Stimulated activated CD4-positive, alpha-beta T cell treated with anti-CD3 and anti-CD28 coated beads, Interleukin-2, amount 100 ng/mL, for 24 hours (primary cell): Measurements from ENCODE around the gene USP17L21.
"Not testable (repeated sequence)": the region's sequence is repeated elsewhere in the genome, so short reads cannot be mapped to it uniquely, and the experiment has no call there.

Experiments used
- DNase-seq, 2 donors: peaks; one replicate each; pipeline ENCODE4 v3.0.0-alpha.2; 2020

The USP17L21 gene, protein sequence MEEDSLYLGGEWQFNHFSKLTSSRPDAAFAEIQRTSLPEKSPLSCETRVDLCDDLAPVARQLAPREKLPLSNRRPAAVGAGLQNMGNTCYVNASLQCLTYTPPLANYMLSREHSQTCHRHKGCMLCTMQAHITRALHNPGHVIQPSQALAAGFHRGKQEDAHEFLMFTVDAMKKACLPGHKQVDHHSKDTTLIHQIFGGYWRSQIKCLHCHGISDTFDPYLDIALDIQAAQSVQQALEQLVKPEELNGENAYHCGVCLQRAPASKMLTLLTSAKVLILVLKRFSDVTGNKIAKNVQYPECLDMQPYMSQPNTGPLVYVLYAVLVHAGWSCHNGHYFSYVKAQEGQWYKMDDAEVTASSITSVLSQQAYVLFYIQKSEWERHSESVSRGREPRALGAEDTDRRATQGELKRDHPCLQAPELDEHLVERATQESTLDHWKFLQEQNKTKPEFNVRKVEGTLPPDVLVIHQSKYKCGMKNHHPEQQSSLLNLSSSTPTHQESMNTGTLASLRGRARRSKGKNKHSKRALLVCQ

DNA sequence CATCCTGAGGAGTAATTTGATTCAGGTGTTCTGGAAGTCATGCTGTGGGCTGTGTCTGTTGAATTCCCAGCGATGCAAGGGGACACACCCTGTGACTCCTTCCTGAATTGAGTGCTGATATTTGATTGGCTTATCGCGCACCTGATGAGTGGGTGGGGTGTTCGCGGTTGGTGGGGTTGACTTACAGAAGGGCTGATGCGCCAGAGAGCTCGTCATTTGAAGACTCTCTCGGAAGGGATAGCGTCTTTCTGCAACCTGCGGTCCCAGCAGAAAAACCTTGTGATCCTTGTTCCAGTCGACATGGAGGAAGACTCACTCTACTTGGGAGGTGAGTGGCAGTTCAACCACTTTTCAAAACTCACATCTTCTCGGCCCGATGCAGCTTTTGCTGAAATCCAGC is at the start of gene USP17L21:
Gene USP17L21, plus strand, starts transcription at position 301 of the 400 bp plus-strand sequence. Its CDS starts 0 bp downstream, at position 301.
- DNase-seq, result not testable (repeated sequence)

DNA sequence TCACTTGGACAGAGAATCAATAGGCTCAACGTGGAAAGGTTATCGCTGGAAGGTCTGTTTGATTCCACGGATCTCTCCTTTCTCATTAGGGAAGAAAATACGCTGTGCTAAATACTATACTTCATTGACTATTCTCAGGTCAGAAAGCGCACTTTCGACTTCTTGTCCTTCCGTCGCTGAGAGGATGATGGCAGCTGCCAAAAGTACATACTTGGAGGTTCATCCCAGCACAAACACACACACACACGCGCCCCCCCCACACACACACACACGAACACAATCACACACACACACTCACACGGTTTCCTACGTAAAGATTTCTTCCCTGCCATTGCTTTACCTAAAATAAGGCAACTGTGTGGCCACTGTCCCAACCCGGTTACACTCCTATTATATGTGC is 48.0 kb upstream of the USP17L21 start:
- DNase-seq, result not testable (repeated sequence)

DNA sequence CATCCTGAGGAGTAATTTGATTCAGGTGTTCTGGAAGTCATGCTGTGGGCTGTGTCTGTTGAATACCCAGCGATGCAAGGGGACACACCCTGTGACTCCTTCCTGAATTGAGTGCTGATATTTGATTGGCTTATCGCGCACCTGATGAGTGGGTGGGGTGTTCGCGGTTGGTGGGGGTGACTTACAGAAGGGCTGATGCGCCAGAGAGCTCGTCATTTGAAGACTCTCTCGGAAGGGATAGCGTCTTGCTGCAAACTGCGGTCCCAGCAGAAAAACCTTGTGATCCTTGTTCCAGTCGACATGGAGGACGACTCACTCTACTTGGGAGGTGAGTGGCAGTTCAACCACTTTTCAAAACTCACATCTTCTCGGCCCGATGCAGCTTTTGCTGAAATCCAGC is 47.6 kb upstream of the USP17L21 start, which contains the start of gene USP17L11:
Gene USP17L11, plus strand, starts transcription at position 301 of the 400 bp plus-strand sequence. Its CDS starts 0 bp downstream, at position 301.
- not testable (repeated sequence) for DNase-seq

DNA sequence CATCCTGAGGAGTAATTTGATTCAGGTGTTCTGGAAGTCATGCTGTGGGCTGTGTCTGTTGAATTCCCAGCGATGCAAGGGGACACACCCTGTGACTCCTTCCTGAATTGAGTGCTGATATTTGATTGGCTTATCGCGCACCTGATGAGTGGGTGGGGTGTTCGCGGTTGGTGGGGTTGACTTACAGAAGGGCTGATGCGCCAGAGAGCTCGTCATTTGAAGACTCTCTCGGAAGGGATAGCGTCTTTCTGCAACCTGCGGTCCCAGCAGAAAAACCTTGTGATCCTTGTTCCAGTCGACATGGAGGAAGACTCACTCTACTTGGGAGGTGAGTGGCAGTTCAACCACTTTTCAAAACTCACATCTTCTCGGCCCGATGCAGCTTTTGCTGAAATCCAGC is 42.8 kb upstream of the USP17L21 start, which contains the start of gene USP17L12:
Gene USP17L12, plus strand, starts transcription at position 301 of the 400 bp plus-strand sequence. Its CDS starts 0 bp downstream, at position 301.
- DNase-seq, result not testable (repeated sequence)

DNA sequence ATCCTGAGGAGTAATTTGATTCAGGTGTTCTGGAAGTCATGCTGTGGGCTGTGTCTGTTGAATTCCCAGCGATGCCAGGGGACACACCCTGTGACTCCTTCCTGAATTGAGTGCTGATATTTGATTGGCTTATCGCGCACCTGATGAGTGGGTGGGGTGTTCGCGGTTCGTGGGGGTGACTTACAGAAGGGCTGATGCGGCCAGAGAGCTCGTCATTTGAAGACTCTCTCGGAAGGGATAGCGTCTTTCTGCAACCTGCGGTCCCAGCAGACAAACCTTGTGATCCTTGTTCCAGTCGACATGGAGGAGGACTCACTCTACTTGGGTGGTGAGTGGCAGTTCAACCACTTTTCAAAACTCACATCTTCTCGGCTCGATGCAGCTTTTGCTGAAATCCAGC is 38.1 kb upstream of the USP17L21 start, which contains the start of gene USP17L13:
Gene USP17L13, plus strand, starts transcription at position 301 of the 400 bp plus-strand sequence. Its CDS starts 0 bp downstream, at position 301.
- not testable (repeated sequence) for DNase-seq

DNA sequence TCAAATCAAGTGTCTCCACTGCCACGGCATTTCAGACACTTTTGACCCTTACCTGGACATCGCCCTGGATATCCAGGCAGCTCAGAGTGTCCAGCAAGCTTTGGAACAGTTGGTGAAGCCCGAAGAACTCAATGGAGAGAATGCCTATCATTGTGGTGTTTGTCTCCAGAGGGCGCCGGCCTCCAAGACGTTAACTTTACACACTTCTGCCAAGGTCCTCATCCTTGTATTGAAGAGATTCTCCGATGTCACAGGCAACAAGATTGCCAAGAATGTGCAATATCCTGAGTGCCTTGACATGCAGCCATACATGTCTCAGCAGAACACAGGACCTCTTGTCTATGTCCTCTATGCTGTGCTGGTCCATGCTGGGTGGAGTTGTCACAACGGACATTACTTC is 32.4 kb upstream of the USP17L21 start:
- DNase-seq, result peak in 1 of 2 donors; percentile 14

DNA sequence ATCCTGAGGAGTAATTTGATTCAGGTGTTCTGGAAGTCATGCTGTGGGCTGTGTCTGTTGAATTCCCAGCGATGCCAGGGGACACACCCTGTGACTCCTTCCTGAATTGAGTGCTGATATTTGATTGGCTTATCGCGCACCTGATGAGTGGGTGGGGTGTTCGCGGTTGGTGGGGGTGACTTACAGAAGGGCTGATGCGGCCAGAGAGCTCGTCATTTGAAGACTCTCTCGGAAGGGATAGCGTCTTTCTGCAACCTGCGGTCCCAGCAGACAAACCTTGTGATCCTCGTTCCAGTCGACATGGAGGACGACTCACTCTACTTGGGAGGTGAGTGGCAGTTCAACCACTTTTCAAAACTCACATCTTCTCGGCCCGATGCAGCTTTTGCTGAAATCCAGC is 28.6 kb upstream of the USP17L21 start, which contains the start of gene USP17L15:
Gene USP17L15, plus strand, starts transcription at position 301 of the 400 bp plus-strand sequence. Its CDS starts 0 bp downstream, at position 301.
- not testable (repeated sequence) for DNase-seq

DNA sequence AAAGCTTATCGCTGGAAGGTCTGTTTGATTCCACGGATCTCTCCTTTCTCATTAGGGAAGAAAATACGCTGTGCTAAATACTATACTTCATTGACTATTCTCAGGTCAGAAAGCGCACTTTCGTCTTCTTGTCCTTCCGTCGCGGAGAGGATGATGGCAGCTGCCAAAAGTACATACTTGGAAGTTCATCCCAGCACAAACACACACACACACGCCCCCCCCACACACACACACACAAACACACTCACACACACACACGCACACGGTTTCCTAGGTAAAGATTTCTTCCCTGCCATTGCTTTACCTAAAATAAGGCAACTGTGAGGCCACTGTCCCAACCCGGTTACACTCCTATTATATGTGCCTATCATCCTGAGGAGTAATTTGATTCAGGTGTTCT is 24.2 kb upstream of the USP17L21 start:
- DNase-seq, result not testable (repeated sequence)

DNA sequence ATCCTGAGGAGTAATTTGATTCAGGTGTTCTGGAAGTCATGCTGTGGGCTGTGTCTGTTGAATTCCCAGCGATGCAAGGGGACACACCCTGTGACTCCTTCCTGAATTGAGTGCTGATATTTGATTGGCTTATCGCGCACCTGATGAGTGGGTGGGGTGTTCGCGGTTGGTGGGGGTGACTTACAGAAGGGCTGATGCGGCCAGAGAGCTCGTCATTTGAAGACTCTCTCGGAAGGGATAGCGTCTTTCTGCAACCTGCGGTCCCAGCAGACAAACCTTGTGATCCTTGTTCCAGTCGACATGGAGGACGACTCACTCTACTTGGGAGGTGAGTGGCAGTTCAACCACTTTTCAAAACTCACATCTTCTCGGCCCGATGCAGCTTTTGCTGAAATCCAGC is 19.1 kb upstream of the USP17L21 start, which contains the start of gene USP17L17:
Gene USP17L17, plus strand, starts transcription at position 301 of the 400 bp plus-strand sequence. Its CDS starts 0 bp downstream, at position 301.
- not testable (repeated sequence) for DNase-seq

DNA sequence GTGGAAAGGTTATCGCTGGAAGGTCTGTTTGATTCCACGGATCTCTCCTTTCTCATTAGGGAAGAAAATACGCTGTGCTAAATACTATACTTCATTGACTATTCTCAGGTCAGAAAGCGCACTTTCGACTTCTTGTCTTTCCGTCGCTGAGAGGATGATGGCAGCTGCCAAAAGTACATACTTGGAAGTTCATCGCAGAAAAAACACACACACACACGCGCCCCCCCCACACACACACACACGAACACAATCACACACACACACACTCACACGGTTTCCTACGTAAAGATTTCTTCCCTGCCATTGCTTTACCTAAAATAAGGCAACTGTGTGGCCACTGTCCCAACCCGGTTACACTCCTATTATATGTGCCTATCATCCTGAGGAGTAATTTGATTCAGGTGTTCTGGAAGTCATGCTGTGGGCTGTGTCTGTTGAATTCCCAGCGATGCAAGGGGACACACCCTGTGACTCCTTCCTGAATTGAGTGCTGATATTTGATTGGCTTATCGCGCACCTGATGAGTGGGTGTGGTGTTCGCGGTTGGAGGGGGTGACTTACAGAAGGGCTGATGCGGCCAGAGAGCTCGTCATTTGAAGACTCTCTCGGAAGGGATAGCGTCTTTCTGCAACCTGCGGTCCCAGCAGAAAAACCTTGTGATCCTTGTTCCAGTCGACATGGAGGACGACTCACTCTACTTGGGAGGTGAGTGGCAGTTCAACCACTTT is 14.6 kb upstream of the USP17L21 start, which contains the start of gene USP17L18:
Gene USP17L18, plus strand, starts transcription at position 678 of the 728 bp plus-strand sequence. Its CDS starts 0 bp downstream, at position 678.
- peak; percentile 1 to 13 for DNase-seq

DNA sequence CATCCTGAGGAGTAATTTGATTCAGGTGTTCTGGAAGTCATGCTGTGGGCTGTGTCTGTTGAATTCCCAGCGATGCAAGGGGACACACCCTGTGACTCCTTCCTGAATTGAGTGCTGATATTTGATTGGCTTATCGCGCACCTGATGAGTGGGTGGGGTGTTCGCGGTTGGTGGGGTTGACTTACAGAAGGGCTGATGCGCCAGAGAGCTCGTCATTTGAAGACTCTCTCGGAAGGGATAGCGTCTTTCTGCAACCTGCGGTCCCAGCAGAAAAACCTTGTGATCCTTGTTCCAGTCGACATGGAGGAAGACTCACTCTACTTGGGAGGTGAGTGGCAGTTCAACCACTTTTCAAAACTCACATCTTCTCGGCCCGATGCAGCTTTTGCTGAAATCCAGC is 9.6 kb upstream of the USP17L21 start, which contains the start of gene USP17L19:
Gene USP17L19, plus strand, starts transcription at position 301 of the 400 bp plus-strand sequence. Its CDS starts 0 bp downstream, at position 301.
- DNase-seq, result not testable (repeated sequence)

DNA sequence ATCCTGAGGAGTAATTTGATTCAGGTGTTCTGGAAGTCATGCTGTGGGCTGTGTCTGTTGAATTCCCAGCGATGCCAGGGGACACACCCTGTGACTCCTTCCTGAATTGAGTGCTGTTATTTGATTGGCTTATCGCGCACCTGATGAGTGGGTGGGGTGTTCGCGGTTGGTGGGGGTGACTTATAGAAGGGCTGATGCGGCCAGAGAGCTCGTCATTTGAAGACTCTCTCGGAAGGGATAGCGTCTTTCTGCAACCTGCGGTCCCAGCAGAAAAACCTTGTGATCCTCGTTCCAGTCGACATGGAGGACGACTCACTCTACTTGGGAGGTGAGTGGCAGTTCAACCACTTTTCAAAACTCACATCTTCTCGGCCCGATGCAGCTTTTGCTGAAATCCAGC is 4.8 kb upstream of the USP17L21 start, which contains the start of gene USP17L20:
Gene USP17L20, plus strand, starts transcription at position 301 of the 400 bp plus-strand sequence. Its CDS starts 0 bp downstream, at position 301.
- DNase-seq, result not testable (repeated sequence)

DNA sequence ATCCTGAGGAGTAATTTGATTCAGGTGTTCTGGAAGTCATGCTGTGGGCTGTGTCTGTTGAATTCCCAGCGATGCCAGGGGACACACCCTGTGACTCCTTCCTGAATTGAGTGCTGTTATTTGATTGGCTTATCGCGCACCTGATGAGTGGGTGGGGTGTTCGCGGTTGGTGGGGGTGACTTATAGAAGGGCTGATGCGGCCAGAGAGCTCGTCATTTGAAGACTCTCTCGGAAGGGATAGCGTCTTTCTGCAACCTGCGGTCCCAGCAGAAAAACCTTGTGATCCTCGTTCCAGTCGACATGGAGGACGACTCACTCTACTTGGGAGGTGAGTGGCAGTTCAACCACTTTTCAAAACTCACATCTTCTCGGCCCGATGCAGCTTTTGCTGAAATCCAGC is 4.6 kb downstream of the USP17L21 start, which contains the start of gene USP17L22:
Gene USP17L22, plus strand, starts transcription at position 301 of the 400 bp plus-strand sequence. Its CDS starts 0 bp downstream, at position 301.
- DNase-seq, result not testable (repeated sequence)

DNA sequence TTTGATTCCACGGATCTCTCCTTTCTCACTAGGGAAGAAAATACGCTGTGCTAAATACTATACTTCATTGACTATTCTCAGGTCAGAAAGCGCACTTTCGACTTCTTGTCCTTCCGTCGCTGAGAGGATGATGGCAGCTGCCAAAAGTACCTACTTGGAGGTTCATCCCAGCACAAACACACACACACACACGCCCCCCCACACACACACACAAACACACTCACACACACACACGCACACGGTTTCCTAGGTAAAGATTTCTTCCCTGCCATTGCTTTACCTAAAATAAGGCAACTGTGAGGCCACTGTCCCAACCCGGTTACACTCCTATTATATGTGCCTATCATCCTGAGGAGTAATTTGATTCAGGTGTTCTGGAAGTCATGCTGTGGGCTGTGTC is 9.0 kb downstream of the USP17L21 start:
- DNase-seq, result peak; percentile 11 to 15
